ENCODE data around the gene AADAC.
"Not testable (repeated sequence)": the region's sequence is repeated elsewhere in the genome, so short reads cannot be mapped to it uniquely, and the experiment has no call there.

Gene AADAC, protein sequence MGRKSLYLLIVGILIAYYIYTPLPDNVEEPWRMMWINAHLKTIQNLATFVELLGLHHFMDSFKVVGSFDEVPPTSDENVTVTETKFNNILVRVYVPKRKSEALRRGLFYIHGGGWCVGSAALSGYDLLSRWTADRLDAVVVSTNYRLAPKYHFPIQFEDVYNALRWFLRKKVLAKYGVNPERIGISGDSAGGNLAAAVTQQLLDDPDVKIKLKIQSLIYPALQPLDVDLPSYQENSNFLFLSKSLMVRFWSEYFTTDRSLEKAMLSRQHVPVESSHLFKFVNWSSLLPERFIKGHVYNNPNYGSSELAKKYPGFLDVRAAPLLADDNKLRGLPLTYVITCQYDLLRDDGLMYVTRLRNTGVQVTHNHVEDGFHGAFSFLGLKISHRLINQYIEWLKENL

DNA sequence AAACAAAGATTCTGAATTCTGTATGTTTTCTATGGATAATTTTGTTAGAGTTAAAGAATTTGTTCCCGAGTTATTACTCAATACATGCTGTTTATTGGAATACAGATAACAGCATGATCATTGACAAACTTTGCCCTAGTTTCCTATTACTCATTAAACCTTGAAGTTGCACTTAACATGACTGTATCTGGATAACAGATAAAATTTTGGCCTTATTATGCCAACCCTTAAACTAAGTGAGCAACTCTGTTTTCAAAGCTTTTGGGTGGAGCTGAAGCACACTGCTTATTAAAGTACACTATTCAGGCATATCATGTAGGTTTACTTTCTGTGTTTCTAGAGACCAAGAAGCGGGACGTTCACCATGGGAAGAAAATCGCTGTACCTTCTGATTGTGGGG is at the start of gene AADAC:
AADAC (plus strand) TSS at position 318 of the 400 bp plus-strand sequence; CDS start at position 365, 47 bp downstream.
- peaks cover 1% of the 10 kb centered on the region for H3K9me3 Mint-ChIP-seq
- H3K27ac Mint-ChIP-seq: no peak within 1 kb of the TSS
- H3K4me3 Mint-ChIP-seq: no peak within 1 kb of the TSS
- H3K4me1 Mint-ChIP-seq (ENCODE audit: low read depth): no peaks in the 10 kb centered on the region
- no peaks in the 10 kb centered on the region for H3K36me3 Mint-ChIP-seq (ENCODE audit: low read depth)
- H3K27me3 Mint-ChIP-seq: peaks cover 17% of the 10 kb centered on the region
- no peak for DNase-seq

DNA sequence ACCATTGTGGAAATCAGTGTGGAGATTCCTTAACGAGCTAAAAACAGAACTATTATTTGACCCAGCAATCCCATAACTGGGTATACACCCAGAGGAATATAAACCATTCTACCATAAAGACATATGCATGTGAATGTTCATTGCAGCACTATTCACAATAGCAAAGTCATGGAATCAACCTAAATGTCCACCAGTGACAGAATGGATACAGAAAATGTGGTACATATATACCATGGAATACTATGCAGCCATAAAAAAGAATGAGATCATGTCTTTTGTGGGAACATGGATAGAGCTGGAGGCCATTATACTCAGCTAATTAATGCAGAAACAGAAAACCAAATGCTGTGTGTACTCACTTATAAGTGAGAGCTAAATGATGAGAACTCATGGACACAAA is 49.2 kb upstream of the AADAC start:
- not testable (repeated sequence) for H3K4me3 Mint-ChIP-seq; H3K4me1 Mint-ChIP-seq (ENCODE audit: low read depth); H3K9me3 Mint-ChIP-seq; H3K27me3 Mint-ChIP-seq; H3K36me3 Mint-ChIP-seq (ENCODE audit: low read depth); H3K27ac Mint-ChIP-seq; DNase-seq

DNA sequence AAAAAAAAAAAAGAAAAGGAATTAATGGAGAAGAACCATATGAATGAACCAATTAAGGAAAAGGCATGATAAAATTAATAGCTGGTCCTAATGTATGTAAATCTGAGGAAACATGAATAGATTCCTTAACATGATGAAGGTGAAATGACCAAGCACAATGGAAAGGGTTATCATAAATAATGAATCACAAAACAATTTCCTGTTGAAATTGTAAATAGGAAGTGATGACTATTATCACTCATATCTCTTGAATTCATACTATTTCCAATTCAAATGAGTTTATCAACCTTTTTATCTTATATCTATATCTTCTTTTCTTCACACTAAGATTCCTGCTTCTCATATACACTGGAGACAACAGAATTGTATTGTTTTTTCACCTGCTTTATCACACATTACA is 48.2 kb upstream of the AADAC start:
- H3K27me3 Mint-ChIP-seq: no peaks in the 10 kb centered on the region
- no peak overlapping the region for H3K27ac Mint-ChIP-seq
- DNase-seq: no peak

DNA sequence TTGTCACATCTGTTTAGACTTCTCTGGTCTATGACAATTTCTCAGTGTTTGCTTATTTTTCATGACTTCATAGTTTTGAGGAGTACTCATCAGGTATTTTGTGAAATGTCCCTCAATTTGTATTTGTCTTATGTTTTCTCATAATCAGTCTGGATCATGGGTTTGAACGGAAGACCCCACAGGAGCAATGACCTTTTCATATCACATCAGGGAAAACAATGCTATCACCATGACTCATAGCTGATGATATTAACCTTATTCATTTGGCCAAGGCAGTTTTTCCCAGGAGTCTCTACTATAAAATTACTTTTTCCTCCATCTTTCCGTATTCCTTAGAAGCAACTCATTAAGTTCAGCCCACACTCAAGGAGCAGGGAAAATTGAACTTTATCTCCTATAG is 47.5 kb upstream of the AADAC start:
- Mint-ChIP-seq H3K4me3 (no peak overlapping the region), H3K4me1 (ENCODE audit: low read depth) (no peaks in the 10 kb centered on the region), H3K9me3 (no peaks in the 10 kb centered on the region), H3K27me3 (no peaks in the 10 kb centered on the region), H3K36me3 (ENCODE audit: low read depth) (no peaks in the 10 kb centered on the region), H3K27ac (no peak overlapping the region)
- DNase-seq: no peak

More for the DNA sequence above, 48.2 kb upstream of the AADAC start:
- Mint-ChIP-seq H3K4me3 (no peak overlapping the region), H3K9me3 (no peaks in the 10 kb centered on the region), H3K4me1 (ENCODE audit: low read depth) (no peaks in the 10 kb centered on the region), H3K36me3 (ENCODE audit: low read depth) (no peaks in the 10 kb centered on the region)

DNA sequence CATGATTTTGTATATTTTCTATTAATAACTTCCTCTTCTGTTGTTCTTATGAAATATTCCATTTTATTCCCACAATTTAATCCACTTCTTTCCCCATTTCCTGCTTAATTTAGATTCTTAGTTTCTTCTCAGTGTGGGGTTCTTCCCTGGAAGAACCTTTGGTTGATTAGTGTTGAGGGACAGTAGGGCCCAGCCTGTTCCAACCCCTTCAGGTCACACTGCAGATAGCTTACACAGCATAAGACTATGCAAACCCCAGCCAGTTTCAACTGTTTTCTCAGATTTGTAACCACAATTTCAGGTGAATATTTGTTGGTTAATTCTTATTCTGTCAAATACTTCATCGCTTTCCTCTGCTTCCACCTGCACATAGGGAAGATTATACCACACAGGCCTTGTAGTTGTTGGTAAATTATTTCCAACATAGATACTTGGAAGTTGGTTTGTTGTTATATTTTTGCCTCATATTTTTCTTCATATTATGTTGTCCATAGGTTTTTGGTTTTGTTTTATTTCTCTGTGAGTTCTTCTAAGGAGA is 45.5 kb upstream of the AADAC start:
- no peak for DNase-seq
- Mint-ChIP-seq H3K27ac (no peak overlapping the region), H3K36me3 (ENCODE audit: low read depth) (no peaks in the 10 kb centered on the region), H3K4me3 (no peak overlapping the region), H3K9me3 (no peaks in the 10 kb centered on the region), H3K27me3 (no peaks in the 10 kb centered on the region), H3K4me1 (ENCODE audit: low read depth) (no peaks in the 10 kb centered on the region)

DNA sequence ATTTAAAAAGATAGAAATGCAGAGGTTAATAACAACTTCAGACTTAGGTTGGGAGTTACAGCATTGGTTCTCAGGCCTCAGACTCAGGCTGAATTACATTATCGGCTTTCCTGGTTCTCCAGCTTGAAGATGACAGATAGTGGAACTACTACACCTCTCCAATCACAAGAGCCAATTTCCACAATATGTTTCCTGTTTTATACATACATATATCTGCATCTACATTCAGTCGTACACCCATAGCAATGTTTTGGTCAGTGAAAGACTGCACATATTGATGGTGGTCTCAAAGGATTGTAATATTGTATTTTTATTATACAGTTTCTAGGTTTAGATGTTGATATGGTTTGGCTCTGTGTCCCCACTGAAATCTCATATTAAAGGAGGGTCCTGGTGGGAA is 44.7 kb upstream of the AADAC start:
- no peak for DNase-seq
- H3K36me3 Mint-ChIP-seq (ENCODE audit: low read depth): no peaks in the 10 kb centered on the region
- H3K27me3 Mint-ChIP-seq: peaks cover 1% of the 10 kb centered on the region
- H3K4me1 Mint-ChIP-seq (ENCODE audit: low read depth): no peaks in the 10 kb centered on the region
- H3K9me3 Mint-ChIP-seq: no peaks in the 10 kb centered on the region
- no peak overlapping the region for H3K4me3 Mint-ChIP-seq
- H3K27ac Mint-ChIP-seq: no peak overlapping the region

DNA sequence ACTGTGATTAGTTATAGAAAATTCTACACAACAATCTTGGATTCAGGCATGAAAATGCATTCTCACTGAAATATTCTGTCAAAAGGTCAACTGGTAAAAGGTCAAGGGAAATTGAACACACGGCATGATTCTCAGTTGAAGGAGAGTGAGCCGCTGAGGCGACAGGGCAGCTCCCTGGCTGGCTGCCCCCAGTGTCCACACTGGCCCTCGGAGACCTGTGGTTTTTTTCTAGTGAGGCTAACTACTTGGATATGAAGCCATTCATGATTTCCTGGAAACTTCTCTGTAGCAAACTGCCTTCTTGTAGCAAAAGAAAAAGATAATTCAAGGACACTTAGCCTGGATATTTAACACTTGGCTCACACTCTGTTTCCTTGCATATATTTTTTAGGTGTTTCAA is 43.0 kb upstream of the AADAC start:
- DNase-seq: no peak
- no peaks in the 10 kb centered on the region for H3K36me3 Mint-ChIP-seq (ENCODE audit: low read depth)
- H3K9me3 Mint-ChIP-seq: no peaks in the 10 kb centered on the region
- no peak overlapping the region for H3K4me3 Mint-ChIP-seq
- H3K27ac Mint-ChIP-seq: no peak overlapping the region
- H3K4me1 Mint-ChIP-seq (ENCODE audit: low read depth): no peaks in the 10 kb centered on the region
- peaks cover 3% of the 10 kb centered on the region for H3K27me3 Mint-ChIP-seq

DNA sequence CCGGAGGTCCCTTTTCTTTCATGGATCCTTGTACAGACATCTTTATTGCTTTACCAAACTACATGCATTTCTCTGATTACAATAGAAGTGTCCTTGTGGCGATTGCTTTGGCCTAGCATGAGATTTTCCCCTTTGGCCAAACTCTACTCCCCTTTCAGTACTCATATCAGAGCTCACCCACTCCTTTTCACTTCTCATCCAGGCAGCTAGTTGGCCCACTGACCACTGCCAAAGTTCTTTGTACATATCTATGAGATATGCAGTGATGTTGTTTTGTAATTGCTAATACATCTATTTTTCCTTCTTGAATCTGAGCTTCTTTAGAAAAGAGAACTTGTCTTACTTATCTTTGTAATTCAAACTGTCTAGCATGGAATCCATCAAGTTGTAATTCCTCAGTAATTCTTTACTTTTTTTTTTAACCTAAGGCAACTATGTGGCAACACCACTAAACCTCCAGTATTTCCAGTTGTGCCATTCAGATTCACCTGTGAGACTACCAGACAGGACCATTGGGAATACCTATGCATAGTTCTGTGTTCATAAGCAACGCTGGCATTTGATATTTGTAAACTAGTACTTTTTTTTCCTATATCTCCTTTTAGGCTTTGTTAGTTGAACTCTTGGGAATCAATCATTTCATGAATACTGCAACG is 41.0 kb upstream of the AADAC start:
- H3K36me3 Mint-ChIP-seq (ENCODE audit: low read depth): no peaks in the 10 kb centered on the region
- no peaks in the 10 kb centered on the region for H3K9me3 Mint-ChIP-seq
- no peak for DNase-seq
- H3K4me3 Mint-ChIP-seq: no peak overlapping the region
- no peak overlapping the region for H3K27ac Mint-ChIP-seq
- H3K27me3 Mint-ChIP-seq: peaks cover 3% of the 10 kb centered on the region
- no peaks in the 10 kb centered on the region for H3K4me1 Mint-ChIP-seq (ENCODE audit: low read depth)

DNA sequence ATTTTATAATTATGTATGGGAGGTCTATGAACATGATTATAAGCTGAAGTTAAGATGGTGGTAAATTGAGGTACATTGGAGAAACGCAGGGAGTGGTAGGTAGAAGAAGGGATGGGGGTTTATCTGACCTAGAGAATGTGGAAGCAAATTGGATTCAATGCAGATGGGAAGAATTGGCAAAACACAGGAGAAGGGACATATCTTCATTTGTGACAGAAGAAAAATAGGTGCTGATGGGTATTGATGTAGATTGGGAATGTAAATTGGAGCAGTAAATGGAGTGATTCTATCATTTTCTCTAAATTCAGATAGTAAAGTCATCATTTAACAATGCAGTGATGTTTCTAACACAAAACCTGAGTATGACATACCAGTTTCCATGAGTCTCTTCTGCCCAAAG is 39.7 kb upstream of the AADAC start:
- Mint-ChIP-seq H3K27ac (no peak overlapping the region), H3K36me3 (ENCODE audit: low read depth) (no peaks in the 10 kb centered on the region), H3K4me3 (no peak overlapping the region), H3K4me1 (ENCODE audit: low read depth) (no peaks in the 10 kb centered on the region), H3K27me3 (peaks cover 3% of the 10 kb centered on the region), H3K9me3 (no peaks in the 10 kb centered on the region)
- DNase-seq: no peak

DNA sequence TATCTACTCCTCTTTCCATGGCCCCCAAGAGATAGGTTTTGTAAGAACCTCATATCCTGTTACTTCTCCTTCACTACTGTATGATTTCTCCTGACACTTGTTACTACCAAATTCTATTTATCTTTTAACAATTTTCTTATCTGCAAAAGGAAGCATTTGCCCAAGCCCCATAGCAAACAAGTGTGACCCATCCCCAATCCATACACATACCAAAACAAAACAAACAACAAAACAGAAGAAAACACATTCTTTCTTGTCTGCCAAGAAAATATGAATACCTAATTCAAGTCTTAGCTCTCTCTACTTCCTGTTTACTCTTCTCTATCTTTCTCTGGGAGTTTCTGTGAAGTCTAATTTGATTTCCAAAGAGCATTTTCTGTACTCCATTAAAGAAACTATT is 39.0 kb upstream of the AADAC start:
- Mint-ChIP-seq H3K36me3 (ENCODE audit: low read depth) (no peaks in the 10 kb centered on the region), H3K27ac (no peak overlapping the region), H3K27me3 (peaks cover 3% of the 10 kb centered on the region), H3K9me3 (no peaks in the 10 kb centered on the region), H3K4me3 (no peak overlapping the region), H3K4me1 (ENCODE audit: low read depth) (no peaks in the 10 kb centered on the region)
- DNase-seq: no peak

DNA sequence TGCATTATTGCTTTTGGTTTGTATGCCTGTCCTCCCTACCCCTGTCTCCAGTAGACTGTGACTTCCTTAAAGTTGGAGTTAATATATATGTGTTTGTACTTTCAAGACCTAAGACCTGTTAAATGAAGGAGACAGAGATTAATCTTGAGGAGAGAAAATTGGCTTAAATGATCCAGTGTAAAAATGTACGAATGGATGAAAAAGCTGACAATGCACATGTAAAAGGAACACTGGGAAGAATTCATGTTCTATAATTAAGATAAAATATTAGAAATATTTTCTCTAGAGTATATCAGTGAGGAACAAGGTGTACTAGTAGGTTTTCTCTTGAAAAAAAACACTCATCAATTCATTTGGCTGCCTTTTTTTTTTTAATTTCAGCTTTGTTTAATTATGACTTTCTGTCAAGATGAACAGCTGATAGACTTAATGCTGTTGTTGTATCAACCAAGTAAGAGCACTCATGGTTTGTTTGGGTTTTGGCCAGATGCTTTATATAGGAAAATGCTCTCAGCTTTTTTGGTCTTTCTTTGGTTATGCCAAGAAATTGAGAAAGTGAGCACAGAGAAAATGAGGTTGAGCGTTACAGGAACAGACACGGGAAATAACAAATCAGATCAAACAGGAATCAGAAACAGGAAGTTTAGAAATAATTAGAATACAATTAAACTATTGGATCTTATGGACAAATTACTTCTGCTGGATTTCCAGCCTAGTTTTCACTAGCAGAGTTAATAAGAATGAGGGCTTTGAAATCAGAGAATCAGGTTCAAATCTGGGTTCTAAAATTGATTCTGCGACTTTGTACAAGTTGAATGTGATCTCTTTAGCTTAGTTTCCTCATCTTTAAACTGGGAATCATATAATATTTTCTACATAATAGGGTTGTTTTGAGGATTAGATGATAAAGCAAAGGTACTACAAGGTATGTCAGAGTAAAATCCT is 38.3 kb upstream of the AADAC start:
- H3K27me3 Mint-ChIP-seq: peaks cover 3% of the 10 kb centered on the region
- DNase-seq: no peak
- H3K36me3 Mint-ChIP-seq (ENCODE audit: low read depth): no peaks in the 10 kb centered on the region
- H3K4me1 Mint-ChIP-seq (ENCODE audit: low read depth): no peaks in the 10 kb centered on the region
- no peak overlapping the region for H3K27ac Mint-ChIP-seq
- H3K9me3 Mint-ChIP-seq: no peaks in the 10 kb centered on the region
- H3K4me3 Mint-ChIP-seq: no peak overlapping the region

DNA sequence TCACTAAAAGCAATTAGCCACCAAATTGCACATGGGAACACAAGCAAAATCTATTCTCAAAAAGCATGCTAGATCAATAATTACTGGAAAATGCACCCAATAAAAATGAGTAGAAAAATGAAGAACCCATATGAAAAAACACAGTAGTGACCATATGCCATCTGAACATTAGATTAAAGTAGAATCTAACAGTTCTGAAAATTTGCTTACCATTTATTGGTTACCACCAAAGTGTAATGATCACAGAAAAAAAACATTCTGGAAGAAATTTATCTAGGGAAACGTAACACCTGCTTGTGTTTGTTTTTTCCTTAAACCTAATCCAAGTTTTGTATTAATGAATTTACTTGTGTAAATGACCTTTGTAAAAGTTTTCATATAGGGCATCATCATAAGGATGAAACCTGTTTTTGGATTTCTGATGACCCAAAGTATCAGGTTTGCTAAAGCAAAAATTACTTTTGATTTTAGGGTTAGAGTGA is 37.6 kb upstream of the AADAC start:
- DNase-seq: no peak
- H3K4me1 Mint-ChIP-seq (ENCODE audit: low read depth): no peaks in the 10 kb centered on the region
- no peak overlapping the region for H3K4me3 Mint-ChIP-seq
- H3K36me3 Mint-ChIP-seq (ENCODE audit: low read depth): no peaks in the 10 kb centered on the region
- H3K27ac Mint-ChIP-seq: no peak overlapping the region
- H3K27me3 Mint-ChIP-seq: peaks cover 3% of the 10 kb centered on the region
- H3K9me3 Mint-ChIP-seq: no peaks in the 10 kb centered on the region

DNA sequence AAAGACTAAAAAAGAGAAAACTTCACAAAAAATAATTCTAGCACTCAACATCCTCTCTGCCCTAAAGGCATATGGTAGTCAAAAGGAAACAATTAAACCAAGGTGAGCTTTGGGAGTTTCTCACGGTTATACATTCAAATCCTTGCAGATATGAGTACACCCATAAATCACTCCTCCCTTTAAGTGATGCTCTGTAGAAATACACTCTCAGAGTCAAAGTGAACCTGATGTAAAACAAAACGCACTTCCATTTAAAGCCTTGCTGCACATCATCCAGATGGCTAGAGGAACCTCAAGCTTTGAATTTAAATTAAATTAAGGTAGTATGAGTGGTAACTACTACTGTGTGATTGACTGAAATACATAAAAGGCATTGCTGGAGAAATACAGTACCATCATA is 36.0 kb upstream of the AADAC start:
- H3K36me3 Mint-ChIP-seq (ENCODE audit: low read depth): no peaks in the 10 kb centered on the region
- no peak overlapping the region for H3K27ac Mint-ChIP-seq
- peaks cover 3% of the 10 kb centered on the region for H3K27me3 Mint-ChIP-seq
- no peak overlapping the region for H3K4me3 Mint-ChIP-seq
- H3K9me3 Mint-ChIP-seq: no peaks in the 10 kb centered on the region
- H3K4me1 Mint-ChIP-seq (ENCODE audit: low read depth): no peaks in the 10 kb centered on the region
- DNase-seq: no peak

DNA sequence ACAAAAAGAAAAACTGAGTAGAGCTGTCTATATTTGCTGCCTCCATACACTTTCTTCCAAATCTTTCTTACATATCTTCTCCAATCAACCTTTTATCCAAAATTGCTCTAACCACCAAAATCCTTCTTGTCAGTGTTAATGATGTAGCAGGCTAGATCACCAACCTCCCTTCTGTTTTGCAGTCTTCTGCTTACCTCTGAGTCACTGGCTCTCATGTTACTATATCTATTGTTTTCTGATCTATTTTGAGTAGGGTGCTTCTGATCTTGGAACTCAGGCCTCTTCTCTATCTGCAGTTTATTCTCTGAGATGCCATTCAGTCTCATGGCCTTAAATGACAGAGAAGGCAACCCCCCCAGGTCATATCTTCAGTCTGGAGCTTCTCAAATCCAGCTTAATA is 26.3 kb upstream of the AADAC start:
- no peak overlapping the region for H3K27ac Mint-ChIP-seq
- no peaks in the 10 kb centered on the region for H3K4me1 Mint-ChIP-seq (ENCODE audit: low read depth)
- H3K9me3 Mint-ChIP-seq: no peaks in the 10 kb centered on the region
- peaks cover 2% of the 10 kb centered on the region for H3K27me3 Mint-ChIP-seq
- no peak overlapping the region for H3K4me3 Mint-ChIP-seq
- DNase-seq: no peak
- no peaks in the 10 kb centered on the region for H3K36me3 Mint-ChIP-seq (ENCODE audit: low read depth)

All from activated T-cell treated with anti-CD3 and anti-CD28 coated beads, Interleukin-2, amount 50 U/mL, for 24 hours (primary cell).